Activated naive CD4-positive, alpha-beta T cell treated with anti-CD3 and anti-CD28 coated beads, Interleukin-2, amount 50 U/mL, for 24 hours (primary cell): ENCODE data around the gene TREX2.

Experiments
- H3K27ac Mint-ChIP-seq: one replicate; pipeline ENCODE4 v1.8.0; 2021; ENCODE audit warnings: mild to moderate bottlenecking, mixed read lengths
- H3K27me3 Mint-ChIP-seq: one replicate; pipeline ENCODE4 v1.8.0; 2021; ENCODE audit warnings: mixed read lengths
- H3K36me3 Mint-ChIP-seq: one replicate; pipeline ENCODE4 v1.8.0; 2021; ENCODE audit warnings: mixed read lengths
- H3K4me1 Mint-ChIP-seq: one replicate; pipeline ENCODE4 v1.8.0; 2021; ENCODE audit warnings: mixed read lengths
- H3K4me3 Mint-ChIP-seq: one replicate; pipeline ENCODE4 v1.8.0; 2021; ENCODE audit warnings: mild to moderate bottlenecking, mixed read lengths
- H3K9me3 Mint-ChIP-seq: one replicate; pipeline ENCODE4 v1.8.0; 2021; ENCODE audit warnings: mixed read lengths

TREX2 gene

DNA sequence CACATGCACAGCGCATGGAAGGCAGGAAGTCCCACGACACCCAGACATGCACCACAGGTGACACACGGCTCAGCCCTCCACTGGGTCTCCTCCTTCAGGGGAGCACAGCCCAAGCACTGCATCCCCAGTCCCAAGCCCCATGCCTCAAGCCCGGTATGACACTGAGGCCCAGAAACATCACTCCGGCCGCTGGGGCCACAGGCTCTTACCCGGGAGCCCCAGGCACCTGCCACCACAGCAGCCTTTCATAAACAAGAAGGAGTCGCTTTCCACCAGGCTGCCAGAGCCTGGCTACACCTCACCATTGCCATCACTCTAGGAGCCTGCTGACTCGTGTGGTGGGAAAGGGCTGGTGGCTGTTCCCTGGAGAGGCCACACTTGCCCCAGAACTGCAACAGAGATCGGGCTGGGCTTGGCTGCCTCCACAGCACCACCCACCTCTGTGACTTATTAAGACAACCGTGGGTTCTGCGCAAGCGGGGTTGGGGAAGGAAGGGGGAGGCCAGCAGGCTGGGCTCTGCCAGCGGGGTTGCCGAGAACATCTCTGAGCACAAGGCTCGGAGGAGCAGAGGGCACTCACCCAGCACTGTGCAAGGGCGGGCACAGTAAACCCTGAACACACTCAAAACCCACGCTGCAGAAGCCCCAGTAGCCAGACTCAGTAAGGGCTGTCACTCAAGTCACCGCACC is 20.0 kb upstream of the TREX2 start:
- Mint-ChIP-seq H3K27me3 (no peaks in the 10 kb centered on the region), H3K4me1 (peaks cover 7% of the 10 kb centered on the region), H3K9me3 (no peaks in the 10 kb centered on the region), H3K36me3 (peaks cover 1% of the 10 kb centered on the region), H3K27ac (no peak overlapping the region), H3K4me3 (no peak overlapping the region)

DNA sequence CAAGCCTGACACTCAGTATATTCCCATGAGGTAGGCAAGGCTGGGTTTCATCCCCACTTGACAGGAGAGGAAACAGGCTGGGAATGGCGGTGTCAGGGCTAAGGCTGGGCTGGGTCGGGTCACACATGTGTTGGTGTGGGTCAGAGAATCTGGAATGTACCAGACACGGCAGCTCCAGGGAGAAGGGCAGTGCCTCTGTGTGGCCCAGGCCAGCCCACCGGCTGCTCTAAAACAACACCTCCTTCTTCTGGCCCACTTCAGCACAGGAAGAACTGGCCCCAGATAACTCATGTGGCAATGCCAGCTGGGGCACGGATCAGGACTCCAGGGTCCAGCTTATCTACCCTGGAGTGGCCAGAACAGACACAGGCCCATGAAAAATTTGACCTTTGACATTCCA is 18.3 kb upstream of the TREX2 start:
- H3K27me3 Mint-ChIP-seq, result no peaks in the 10 kb centered on the region
- no peak overlapping the region for H3K27ac Mint-ChIP-seq

DNA sequence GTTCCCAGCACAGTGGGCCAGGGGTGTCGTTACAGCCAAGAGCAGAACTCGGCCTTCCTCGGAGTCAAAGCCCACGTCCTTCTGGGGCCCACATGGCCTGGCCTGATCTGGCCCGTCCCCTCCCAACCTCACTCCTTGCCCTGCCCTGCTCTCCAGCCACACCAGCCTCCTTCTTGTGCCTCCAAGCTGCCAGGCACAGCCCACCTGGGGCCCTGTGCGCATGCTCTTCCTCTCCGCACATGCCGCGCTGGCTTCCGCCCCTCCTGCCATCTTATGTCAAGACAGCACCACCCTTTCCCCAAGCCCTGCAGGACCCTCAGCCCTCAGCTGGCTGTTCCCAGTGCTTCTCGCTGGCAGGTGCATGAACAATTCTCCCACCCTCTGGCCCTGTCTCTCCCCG is 17.7 kb upstream of the TREX2 start:
- Mint-ChIP-seq H3K27ac (no peak overlapping the region), H3K4me3 (no peak overlapping the region), H3K9me3 (no peaks in the 10 kb centered on the region), H3K27me3 (no peaks in the 10 kb centered on the region), H3K4me1 (peaks cover 7% of the 10 kb centered on the region), H3K36me3 (peaks cover 5% of the 10 kb centered on the region)

More for the DNA sequence above, 18.3 kb upstream of the TREX2 start:
- Mint-ChIP-seq H3K36me3 (peaks cover 3% of the 10 kb centered on the region), H3K9me3 (no peaks in the 10 kb centered on the region), H3K4me3 (no peak overlapping the region), H3K4me1 (peaks cover 7% of the 10 kb centered on the region)

DNA sequence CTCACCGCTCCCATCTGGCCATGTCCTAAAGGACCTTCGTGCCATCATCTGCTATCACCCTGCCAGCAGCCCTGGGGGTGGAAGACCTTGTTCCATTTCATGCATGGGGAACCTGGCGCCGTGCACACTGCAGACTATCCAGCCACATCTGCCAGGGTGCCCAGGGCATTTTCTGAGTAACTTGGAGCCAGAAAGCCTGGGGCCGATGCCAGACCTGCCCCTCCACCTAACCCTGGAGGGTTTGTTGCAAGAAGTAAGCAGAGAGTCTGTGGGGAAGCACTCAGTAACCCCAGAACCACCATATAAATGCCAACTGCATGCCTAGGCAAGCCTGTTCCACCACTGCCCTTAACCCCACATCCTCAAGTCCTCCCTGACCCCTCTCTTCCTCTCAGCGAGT is 17.2 kb upstream of the TREX2 start:
- Mint-ChIP-seq H3K27ac (no peak overlapping the region), H3K27me3 (no peaks in the 10 kb centered on the region), H3K4me1 (peaks cover 7% of the 10 kb centered on the region), H3K36me3 (peaks cover 5% of the 10 kb centered on the region), H3K9me3 (no peaks in the 10 kb centered on the region), H3K4me3 (no peak overlapping the region)

DNA sequence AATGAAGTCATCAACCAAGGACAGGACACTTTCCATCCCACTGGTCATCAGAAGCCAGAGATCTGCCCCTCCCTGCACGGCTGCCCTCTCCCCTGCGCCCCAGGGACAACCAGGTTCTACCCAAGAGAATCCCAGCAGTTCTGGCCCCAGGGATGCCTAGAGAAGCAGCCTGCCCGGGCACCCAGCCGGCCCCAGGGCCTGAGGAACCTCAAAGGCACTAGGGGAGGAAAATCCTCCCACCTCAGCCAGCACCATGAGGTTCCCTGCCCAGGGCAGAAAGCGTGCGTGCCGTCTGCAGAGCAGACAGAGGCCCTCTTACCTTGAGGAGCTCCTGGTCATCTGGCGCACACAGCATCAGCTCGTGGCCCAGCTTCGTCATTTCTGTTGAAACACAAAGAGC is 16.4 kb upstream of the TREX2 start:
- Mint-ChIP-seq H3K9me3 (no peaks in the 10 kb centered on the region), H3K4me1 (peaks cover 2% of the 10 kb centered on the region), H3K27me3 (no peaks in the 10 kb centered on the region), H3K27ac (no peak overlapping the region), H3K36me3 (peaks cover 3% of the 10 kb centered on the region), H3K4me3 (no peak overlapping the region)

DNA sequence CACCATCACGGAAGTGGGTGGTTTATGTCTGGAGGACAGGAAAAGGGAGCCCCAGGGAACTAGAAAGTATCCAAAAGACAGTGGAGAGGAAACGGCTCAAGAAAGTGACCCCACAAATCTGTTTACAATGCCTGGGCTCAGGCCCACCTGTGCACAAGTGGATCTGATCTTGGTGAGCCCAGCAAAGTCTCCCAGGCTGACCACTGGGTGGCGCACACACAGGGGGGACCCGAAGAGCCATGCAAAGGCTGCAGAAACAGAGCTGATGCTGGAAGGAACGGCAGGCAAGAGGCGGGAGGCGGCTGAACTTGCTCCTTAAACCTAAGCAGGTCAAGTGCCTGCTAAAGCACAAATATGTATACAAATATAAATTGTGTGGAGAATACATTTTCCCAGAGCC is 15.0 kb upstream of the TREX2 start:
- Mint-ChIP-seq H3K27me3 (no peaks in the 10 kb centered on the region), H3K36me3 (peaks cover 3% of the 10 kb centered on the region), H3K4me3 (no peak overlapping the region), H3K9me3 (no peaks in the 10 kb centered on the region), H3K27ac (no peak overlapping the region), H3K4me1 (no peaks in the 10 kb centered on the region)

DNA sequence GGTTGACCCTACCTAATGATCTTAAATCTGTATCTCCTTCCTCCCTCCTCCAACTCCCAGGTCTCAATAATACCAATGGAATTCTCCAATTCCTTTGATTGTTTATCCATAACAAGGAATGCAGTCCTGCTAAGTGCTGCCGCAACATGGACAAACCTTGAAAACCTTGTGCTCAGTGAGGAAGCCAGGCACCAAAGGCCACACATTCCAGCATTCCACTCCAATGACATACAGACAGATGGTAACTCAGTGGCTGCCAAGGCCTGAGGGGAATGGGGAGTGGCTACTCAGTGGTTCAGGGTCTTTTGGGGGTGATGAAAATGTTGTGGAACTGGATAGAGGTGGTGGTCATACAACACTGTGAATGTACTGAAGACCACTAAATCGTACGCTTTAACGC is 14.1 kb upstream of the TREX2 start:
- Mint-ChIP-seq H3K9me3 (no peaks in the 10 kb centered on the region), H3K27ac (no peak overlapping the region), H3K27me3 (no peaks in the 10 kb centered on the region), H3K4me3 (no peak overlapping the region), H3K36me3 (peaks cover 3% of the 10 kb centered on the region), H3K4me1 (no peaks in the 10 kb centered on the region)

DNA sequence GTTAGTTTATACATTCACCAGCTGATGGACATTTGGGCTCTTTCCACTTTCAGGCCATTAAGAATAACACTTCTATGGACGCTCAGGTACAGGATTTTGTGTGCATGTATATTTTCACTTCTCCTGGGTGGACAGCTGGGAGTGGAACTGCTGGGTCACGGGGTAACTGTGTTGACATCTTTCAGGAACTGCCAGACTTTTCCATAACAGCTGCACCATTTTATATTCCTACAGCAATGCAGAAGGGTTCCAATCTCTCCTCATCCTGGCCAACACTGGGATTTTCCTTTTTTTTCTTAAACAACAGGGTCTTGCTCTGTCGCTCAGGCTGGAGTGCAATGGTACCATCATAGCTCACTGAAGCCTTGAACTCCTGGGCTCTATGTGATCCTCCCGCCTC is 12.6 kb upstream of the TREX2 start:
- Mint-ChIP-seq H3K4me1 (no peaks in the 10 kb centered on the region), H3K4me3 (no peak overlapping the region), H3K9me3 (no peaks in the 10 kb centered on the region), H3K27me3 (no peaks in the 10 kb centered on the region), H3K36me3 (peaks cover 3% of the 10 kb centered on the region), H3K27ac (no peak overlapping the region)

DNA sequence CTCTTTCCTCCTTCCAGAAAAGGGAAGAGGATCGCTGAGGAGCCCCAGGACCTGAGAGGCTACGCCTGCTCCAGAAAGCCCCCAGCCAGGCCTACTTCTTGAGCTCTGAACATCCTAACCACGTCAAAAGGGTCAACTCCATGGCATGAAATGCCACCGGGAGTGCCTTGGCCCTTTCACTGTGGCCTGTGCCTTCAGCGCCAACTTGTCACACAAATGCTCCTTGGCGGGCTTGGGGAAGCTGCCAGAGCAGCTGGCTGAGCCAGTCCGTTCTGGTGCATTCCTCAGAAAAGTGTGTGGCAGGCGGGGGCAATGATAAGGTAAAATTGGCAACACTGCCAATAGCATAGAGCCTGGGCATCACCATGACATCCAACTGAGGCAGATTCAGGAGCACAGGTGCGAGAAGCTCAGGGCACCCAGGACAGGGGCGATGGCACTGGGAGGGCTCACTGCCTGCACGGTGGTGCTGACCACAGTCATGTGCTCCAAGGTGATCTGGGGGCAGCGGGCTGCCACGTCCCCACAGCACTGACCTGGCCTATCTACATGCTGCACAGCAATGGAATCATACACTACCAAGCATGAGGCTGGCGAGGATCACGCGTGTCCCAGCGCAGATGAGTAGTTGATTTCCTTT is 12.1 kb upstream of the TREX2 start:
- Mint-ChIP-seq H3K27me3 (no peaks in the 10 kb centered on the region), H3K27ac (no peak overlapping the region), H3K36me3 (peaks cover 3% of the 10 kb centered on the region), H3K4me3 (no peak overlapping the region), H3K4me1 (no peaks in the 10 kb centered on the region), H3K9me3 (no peaks in the 10 kb centered on the region)

DNA sequence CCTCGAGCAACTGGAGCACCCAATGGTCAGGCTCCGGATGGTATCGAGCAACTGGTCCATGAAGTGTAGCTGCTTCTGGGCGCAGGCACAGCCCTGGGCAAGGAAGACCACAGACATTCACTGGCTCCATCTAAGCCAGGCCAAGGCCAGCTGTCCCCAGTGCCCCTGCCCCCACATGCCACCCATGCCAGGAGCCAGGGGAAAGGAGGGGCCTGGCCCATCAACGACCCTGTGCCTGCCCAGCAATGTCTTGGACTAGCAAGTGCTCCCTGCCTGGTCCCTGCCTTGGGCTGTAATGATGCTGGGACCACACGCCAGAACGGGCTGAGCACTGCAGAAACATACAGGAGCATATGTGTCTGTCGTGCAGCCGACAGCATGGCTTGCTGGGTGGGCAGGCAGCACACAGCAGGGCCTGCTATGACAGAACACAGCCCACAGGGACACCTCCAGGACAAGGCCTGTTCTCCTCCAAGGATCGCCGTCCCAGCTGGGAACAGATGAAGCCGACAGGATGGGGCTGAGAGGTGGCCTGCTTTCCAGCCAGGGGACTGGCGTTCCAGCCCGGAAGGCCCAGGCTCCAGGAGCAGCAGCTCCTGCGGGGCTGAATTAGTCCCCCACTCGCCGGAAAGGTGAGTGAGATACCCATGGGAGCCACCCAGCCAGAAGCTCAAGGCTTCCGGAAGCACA is 11.4 kb upstream of the TREX2 start:
- H3K9me3 Mint-ChIP-seq, result no peaks in the 10 kb centered on the region
- H3K27me3 Mint-ChIP-seq, result no peaks in the 10 kb centered on the region
- peaks cover 3% of the 10 kb centered on the region for H3K36me3 Mint-ChIP-seq
- no peak overlapping the region for H3K27ac Mint-ChIP-seq
- H3K4me1 Mint-ChIP-seq, result no peaks in the 10 kb centered on the region
- H3K4me3 Mint-ChIP-seq, result no peak overlapping the region

DNA sequence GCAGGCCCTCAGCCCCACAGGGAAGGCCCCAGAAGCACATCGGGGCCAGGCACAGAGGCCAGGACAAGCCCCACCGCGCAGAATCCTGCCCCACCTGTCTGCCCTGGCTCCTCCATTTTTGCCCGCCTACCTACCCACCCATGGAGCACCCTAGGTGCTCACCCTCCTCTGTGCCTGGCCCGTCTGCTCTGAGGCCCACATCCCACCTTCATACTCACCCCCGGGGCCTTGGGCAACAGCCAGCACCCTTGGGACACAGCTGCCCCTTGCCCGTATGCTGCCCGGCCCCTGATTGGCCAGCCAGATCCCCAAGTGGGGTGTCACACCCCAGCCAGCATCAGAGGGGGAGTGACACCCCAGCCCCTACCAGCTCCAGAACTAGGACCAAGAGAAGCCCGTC is 10.8 kb upstream of the TREX2 start:
- H3K4me1 Mint-ChIP-seq, result no peaks in the 10 kb centered on the region
- no peak overlapping the region for H3K27ac Mint-ChIP-seq
- no peak overlapping the region for H3K4me3 Mint-ChIP-seq
- no peaks in the 10 kb centered on the region for H3K27me3 Mint-ChIP-seq
- no peaks in the 10 kb centered on the region for H3K9me3 Mint-ChIP-seq
- H3K36me3 Mint-ChIP-seq, result peaks cover 3% of the 10 kb centered on the region

DNA sequence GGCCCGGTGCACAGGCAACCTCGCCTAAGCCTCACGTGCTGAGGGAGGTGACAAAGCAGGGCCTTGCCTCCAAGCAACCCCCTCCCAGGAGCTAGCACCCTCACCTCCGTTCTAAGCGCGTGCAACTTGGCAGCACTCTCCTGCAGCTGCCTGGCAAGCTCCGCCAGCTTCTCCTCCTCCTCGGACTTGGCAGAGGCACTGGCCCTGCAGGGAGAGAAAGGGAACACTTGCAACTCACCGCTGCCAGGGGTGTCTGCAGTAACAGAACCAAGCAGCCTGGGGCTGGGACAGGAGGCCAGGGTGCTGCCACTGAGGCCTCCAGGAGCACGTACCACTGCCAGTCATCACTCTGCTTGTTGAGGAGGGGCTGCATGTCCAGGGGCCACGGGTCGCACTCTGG is 10.3 kb upstream of the TREX2 start:
- Mint-ChIP-seq H3K27me3 (no peaks in the 10 kb centered on the region), H3K27ac (no peak overlapping the region), H3K4me1 (no peaks in the 10 kb centered on the region), H3K4me3 (no peak overlapping the region), H3K9me3 (no peaks in the 10 kb centered on the region), H3K36me3 (peaks cover 3% of the 10 kb centered on the region)

DNA sequence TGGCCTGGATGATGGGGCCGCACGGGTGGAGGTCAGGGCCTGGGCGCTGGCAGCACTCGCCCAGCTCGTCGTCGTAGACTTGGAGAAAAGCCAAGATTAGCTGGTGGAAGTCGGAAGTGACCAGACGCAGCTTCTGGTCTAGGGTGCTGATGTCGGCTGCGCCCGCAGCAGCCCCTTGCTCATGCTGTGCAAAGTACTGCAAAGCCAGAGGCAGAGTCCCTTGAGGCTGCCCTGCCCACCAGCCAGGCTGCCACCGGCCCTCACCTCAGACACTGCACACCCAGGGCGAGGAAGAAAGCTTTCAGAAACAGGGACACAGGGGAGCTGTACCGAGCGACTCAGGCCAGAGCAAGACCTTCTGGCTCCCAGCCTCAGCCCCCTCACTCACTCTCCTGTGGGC is 9.7 kb upstream of the TREX2 start:
- Mint-ChIP-seq H3K36me3 (peaks cover 3% of the 10 kb centered on the region), H3K27ac (no peak overlapping the region), H3K4me1 (no peaks in the 10 kb centered on the region), H3K9me3 (no peaks in the 10 kb centered on the region), H3K27me3 (no peaks in the 10 kb centered on the region), H3K4me3 (no peak overlapping the region)

DNA sequence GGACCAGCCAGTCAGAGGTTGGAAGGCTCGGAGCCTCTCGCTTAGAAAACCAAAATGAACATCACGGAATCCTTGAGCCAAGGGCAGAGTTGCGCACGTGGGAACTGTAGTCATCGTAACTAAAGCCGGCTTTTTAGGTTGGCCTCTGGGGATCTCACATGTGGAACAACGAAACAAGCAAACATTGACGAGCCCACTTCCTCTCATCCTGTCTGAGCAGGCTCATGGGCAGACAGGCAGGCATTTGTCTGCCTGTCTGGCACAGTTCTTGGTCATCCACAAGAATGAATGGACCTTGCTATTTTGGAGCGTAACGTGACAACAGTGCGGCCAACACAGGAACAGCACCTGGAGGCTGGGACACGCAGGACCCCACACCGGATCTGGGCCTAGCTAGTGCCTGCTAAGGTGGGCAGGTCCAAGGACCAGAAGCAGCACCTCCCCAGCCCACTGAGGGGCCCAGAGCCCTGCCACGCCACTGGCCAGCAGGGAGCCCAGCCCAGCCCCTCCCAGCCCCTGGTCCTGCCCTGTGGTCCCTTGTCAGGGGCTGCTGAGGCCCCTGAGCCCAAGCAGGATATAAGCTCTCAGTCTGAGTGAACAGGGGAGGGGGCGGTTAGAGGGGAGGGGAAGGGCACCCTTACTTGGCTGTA is 9.2 kb upstream of the TREX2 start:
- Mint-ChIP-seq H3K27me3 (no peaks in the 10 kb centered on the region), H3K4me3 (no peak overlapping the region), H3K4me1 (no peaks in the 10 kb centered on the region), H3K36me3 (peaks cover 3% of the 10 kb centered on the region), H3K27ac (no peak overlapping the region), H3K9me3 (no peaks in the 10 kb centered on the region)

DNA sequence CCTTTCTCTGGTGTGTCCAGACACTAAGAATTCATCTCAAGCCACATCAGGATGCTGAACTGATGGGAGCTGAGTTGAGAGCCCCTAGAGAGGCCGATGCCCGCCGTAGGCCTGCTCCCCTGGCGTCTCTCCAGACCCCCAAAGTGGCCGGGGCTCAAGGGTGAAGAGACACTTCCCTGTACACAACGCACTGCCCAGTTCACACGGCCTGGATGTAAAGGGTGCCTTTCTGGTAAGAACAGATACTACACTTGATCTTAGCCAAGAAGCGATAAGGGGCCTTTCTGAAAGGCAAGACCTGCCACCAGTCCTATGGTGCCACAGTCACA is 5.1 kb upstream of the TREX2 start:
- H3K4me1 Mint-ChIP-seq, result no peaks in the 10 kb centered on the region
- H3K27ac Mint-ChIP-seq, result no peak overlapping the region
- no peaks in the 10 kb centered on the region for H3K36me3 Mint-ChIP-seq
- H3K27me3 Mint-ChIP-seq, result no peaks in the 10 kb centered on the region
- H3K4me3 Mint-ChIP-seq, result no peak overlapping the region
- no peaks in the 10 kb centered on the region for H3K9me3 Mint-ChIP-seq
